Vagina (tissue), 2 donors: ENCODE measurements around the gene MASTL.

Source experiments
- CTCF ChIP-seq, 3 experiments: fragments of 450-650 bp in 2 of 3; fragments of 200-600 bp in 1 of 3; sonication (generic) in 1 of 3; IDR thresholded peaks; one replicate each; pipeline ENCODE4 v1.5.1; 2017 to 2019; ENCODE audit warnings: antibody characterized with exemption in 3 of 3, mild to moderate bottlenecking in 2 of 3, moderate library complexity in 2 of 3
- POLR2A ChIP-seq, 2 donors: fragments of 450-650 bp; IDR thresholded peaks; one replicate each; pipeline ENCODE4 v1.6.1; 2017; ENCODE audit warnings: antibody characterized with exemption in 2 of 2, mild to moderate bottlenecking in 2 of 2, moderate library complexity in 2 of 2

DNA sequence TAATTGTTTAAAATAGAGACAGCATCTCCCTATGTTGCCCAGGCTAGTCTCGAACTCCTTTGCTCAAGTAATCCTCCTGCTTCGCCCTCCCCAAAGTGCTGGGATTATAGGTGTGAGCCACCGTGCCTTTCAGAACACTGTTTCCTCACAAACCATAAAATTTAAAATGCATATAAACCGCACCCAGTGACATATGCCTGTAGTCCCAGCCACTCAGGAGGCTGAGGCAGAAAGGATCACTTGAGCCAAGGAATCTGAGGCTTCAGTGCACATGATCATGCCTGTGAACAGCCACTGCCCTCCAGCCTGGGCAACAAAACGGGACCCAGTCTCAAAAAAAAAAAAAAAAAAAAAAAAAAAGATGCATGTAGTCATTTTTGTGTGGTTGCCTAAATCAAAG, 48.7 kb downstream of the MASTL start:
- TF ChIP-seq CTCF (IDR thresholded peaks at IDR 0.05) (no peak), POLR2A (IDR thresholded peaks at IDR 0.05) (no peak)
